Mucosa of rectum (tissue), 2 donors: ENCODE measurements around the gene BRCA1.

Experiments used
- H3K27ac ChIP-seq, 2 donors: one replicate each; pipeline ENCODE4 v1.7.0; 2013; ENCODE audit warnings: inconsistent platforms in 2 of 2, low read depth in 2 of 2, low read length in 2 of 2
- H3K27me3 ChIP-seq, 2 donors: one replicate each; pipeline ENCODE4 v1.7.0; 2013; ENCODE audit warnings: low read length in 2 of 2; ENCODE audit not compliant: control insufficient read depth in 2 of 2, insufficient read depth in 2 of 2
- H3K36me3 ChIP-seq, 2 donors: one replicate each; pipeline ENCODE4 v1.7.0; 2013; ENCODE audit warnings: low read length in 2 of 2; ENCODE audit not compliant: control insufficient read depth in 2 of 2, insufficient read depth in 2 of 2
- H3K4me1 ChIP-seq, 2 donors: one replicate each; pipeline ENCODE4 v1.7.0; 2013; ENCODE audit warnings: low read length in 2 of 2, mild to moderate bottlenecking in 1 of 2; ENCODE audit not compliant: control insufficient read depth in 2 of 2, insufficient read depth in 2 of 2
- H3K4me3 ChIP-seq, 2 donors: one replicate each; pipeline ENCODE4 v1.7.0; 2013; ENCODE audit warnings: low read length in 2 of 2
- H3K9ac ChIP-seq, 2 donors: one replicate each; pipeline ENCODE4 v1.7.0; 2013; ENCODE audit warnings: low read length in 2 of 2, low read depth in 1 of 2, mild to moderate bottlenecking in 1 of 2
- H3K9me3 ChIP-seq, 2 donors: one replicate each; pipeline ENCODE4 v1.7.0; 2013; ENCODE audit warnings: low read length in 2 of 2; ENCODE audit not compliant: control insufficient read depth in 2 of 2
- donor health status: healthy.
- donor health status: Normal muscosa, but diverticular disease.

Gene BRCA1

GRCh38 chr17:43039646-43040045 is 85.5 kb downstream of the BRCA1 start:
- Histone ChIP-seq H3K36me3 (no peaks in the 10 kb centered on the region), H3K27me3 (no peaks in the 10 kb centered on the region), H3K9me3 (no peaks in the 10 kb centered on the region)

GRCh38 chr17:43034894-43035293 is 90.3 kb downstream of the BRCA1 start:
- Histone ChIP-seq H3K27me3 (no peaks in the 10 kb centered on the region), H3K9ac (no peak overlapping the region), H3K36me3 (no peaks in the 10 kb centered on the region), H3K4me1 (no peaks in the 10 kb centered on the region), H3K27ac (no peak overlapping the region), H3K4me3 (no peak overlapping the region), H3K9me3 (no peaks in the 10 kb centered on the region)

More at GRCh38 chr17:43039646-43040045, 85.5 kb downstream of the BRCA1 start:
- Histone ChIP-seq H3K9ac (no peak overlapping the region), H3K4me3 (no peak overlapping the region), H3K27ac (no peak overlapping the region), H3K4me1 (no peaks in the 10 kb centered on the region)

DNA sequence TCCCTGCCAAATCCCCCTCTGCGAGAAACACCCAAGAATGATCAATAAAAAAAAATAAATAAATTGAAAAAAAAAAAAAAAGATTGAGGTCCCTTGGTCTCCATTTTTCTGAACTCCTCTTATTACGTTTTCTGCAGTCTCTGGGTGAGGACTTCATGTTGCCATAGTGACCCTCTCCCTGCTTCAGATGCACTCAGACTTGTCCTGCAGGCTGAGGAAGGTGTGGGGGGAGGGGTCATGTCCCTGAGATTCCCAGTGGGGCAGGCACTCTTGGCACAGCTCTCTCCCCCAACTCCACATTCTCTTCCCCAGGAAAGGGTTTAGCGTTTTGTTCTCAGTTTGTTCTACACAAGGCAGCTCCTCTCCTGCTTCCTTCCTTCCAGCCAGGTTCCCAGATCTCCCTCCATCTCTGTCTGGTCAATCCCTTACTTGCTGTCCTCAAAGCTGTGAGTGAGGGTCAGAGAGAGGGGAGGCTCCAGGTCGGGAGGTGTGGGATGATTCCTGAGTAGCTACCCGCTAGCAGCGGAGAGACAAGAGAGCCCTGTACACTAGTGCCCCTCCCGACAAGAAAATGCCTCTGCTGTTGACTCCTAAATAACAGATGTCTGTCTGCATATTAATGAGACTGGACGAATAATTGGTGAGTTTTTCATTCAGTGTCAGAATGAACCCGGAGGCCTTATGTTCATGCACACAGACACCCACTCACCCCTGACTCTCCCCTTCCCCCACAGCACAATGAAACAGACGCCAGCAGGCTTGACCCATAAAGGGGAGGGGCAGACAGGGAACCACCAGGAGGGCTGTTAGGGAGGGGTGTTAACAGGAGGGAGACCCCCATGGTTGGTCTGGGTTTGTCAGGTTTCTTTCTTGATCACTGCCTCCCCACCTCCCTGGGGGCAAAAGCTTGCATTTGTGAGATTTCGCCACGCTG is 90.9 kb downstream of the BRCA1 start:
- H3K9ac ChIP-seq = no peak overlapping the region
- no peaks in the 10 kb centered on the region for H3K9me3 ChIP-seq
- no peak overlapping the region for H3K4me3 ChIP-seq
- H3K36me3 ChIP-seq = no peaks in the 10 kb centered on the region
- H3K27ac ChIP-seq = no peak overlapping the region
- H3K27me3 ChIP-seq = no peaks in the 10 kb centered on the region
- H3K4me1 ChIP-seq = no peaks in the 10 kb centered on the region

- Histone ChIP-seq H3K27me3 (no peaks in the 10 kb centered on the region), H3K9me3 (no peaks in the 10 kb centered on the region), H3K27ac (no peak overlapping the region), H3K36me3 (no peaks in the 10 kb centered on the region), H3K4me1 (no peaks in the 10 kb centered on the region), H3K4me3 (no peak overlapping the region), H3K9ac (no peak overlapping the region)
Measured at GRCh38 chr17:43031666-43032065, 93.5 kb downstream of the BRCA1 start.

- H3K9ac ChIP-seq = no peak overlapping the region
- no peaks in the 10 kb centered on the region for H3K4me1 ChIP-seq
- peaks cover 0 to 2% of the 10 kb centered on the region in 2 donors for H3K27me3 ChIP-seq
- no peaks in the 10 kb centered on the region for H3K9me3 ChIP-seq
- H3K27ac ChIP-seq = no peak overlapping the region
- H3K36me3 ChIP-seq = no peaks in the 10 kb centered on the region
- no peak overlapping the region for H3K4me3 ChIP-seq
Measured at GRCh38 chr17:43030137-43030767, 94.9 kb downstream of the BRCA1 start.

DNA sequence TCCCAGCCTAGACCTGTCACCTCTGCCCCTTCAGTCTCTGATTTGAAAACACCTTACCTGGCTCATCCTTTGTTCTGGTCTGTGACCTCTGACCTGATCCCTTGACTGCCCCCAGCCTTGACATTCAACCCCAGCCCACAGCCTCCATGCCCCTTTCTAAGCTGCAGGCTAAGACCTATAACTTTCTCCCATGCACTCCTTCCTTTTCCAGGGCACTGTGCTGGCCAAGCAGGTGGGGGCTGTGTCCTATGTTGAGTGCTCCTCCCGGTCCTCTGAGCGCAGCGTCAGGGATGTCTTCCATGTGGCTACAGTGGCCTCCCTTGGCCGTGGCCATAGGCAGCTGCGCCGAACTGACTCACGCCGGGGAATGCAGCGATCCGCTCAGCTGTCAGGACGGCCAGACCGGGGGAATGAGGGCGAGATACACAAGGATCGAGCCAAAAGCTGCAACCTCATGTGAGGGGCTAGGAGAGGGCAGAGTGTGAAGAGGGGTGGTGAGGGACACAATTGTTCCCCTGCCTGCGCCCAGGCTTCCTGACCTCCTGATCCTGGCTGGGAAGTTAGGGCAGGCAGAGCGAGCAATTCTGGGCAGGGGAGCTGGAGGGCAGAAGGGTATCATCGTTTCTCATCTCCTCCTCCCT is 96.8 kb downstream of the BRCA1 start:
- peaks cover 0 to 2% of the 10 kb centered on the region in 2 donors for H3K27me3 ChIP-seq
- H3K9me3 ChIP-seq = no peaks in the 10 kb centered on the region
- peaks cover 4 to 7% of the 10 kb centered on the region in 2 donors for H3K4me1 ChIP-seq
- H3K27ac ChIP-seq = no peak overlapping the region
- H3K4me3 ChIP-seq = no peak overlapping the region
- no peak overlapping the region for H3K9ac ChIP-seq
- no peaks in the 10 kb centered on the region for H3K36me3 ChIP-seq

GRCh38 chr17:43027091-43028032 is 97.8 kb downstream of the BRCA1 start:
- peaks cover 0 to 2% of the 10 kb centered on the region in 2 donors for H3K27me3 ChIP-seq
- H3K36me3 ChIP-seq = no peaks in the 10 kb centered on the region
- H3K9me3 ChIP-seq = no peaks in the 10 kb centered on the region
- H3K27ac ChIP-seq = no peak overlapping the region
- peaks cover 4 to 7% of the 10 kb centered on the region in 2 donors for H3K4me1 ChIP-seq
- H3K4me3 ChIP-seq = no peak overlapping the region
- no peak overlapping the region for H3K9ac ChIP-seq

GRCh38 chr17:43026595-43026994 is 98.6 kb downstream of the BRCA1 start:
- H3K9ac ChIP-seq = no peak overlapping the region
- H3K36me3 ChIP-seq = no peaks in the 10 kb centered on the region
- no peak overlapping the region for H3K4me3 ChIP-seq
- H3K4me1 ChIP-seq = peaks cover 6 to 7% of the 10 kb centered on the region in 2 donors
- no peak overlapping the region for H3K27ac ChIP-seq
- H3K9me3 ChIP-seq = no peaks in the 10 kb centered on the region
- peaks cover 0 to 2% of the 10 kb centered on the region in 2 donors for H3K27me3 ChIP-seq

GRCh38 chr17:43025766-43026537 is 99.2 kb downstream of the BRCA1 start:
- Histone ChIP-seq H3K4me1 (peaks cover 7% of the 10 kb centered on the region in 2 donors), H3K27ac (no peak overlapping the region), H3K4me3 (no peak overlapping the region), H3K27me3 (peaks cover 0 to 2% of the 10 kb centered on the region in 2 donors), H3K9ac (no peak overlapping the region), H3K36me3 (no peaks in the 10 kb centered on the region), H3K9me3 (no peaks in the 10 kb centered on the region)
